ENCODE measurements around the gene CA7.

The CA7 gene

GRCh38 chr16:66899310-66899944 lies 55.2 kb downstream of the CA7 start:
- DNase-seq: no peak

- no peak for DNase-seq
Measured at GRCh38 chr16:66899945-66900710, 55.9 kb downstream of the CA7 start.

GRCh38 chr16:66900721-66901441 lies 56.7 kb downstream of the CA7 start:
- DNase-seq: no peak

GRCh38 chr16:66901626-66902025 lies 57.4 kb downstream of the CA7 start:
- DNase-seq: no peak

GRCh38 chr16:66902648-66903543 lies 58.7 kb downstream of the CA7 start:
- no peak for DNase-seq

Data from effector CD4-positive, alpha-beta T cell (primary cell).